Right cardiac atrium (tissue), 5 donors: ENCODE data around the gene ADAMTS13. TPM values are rescaled to one million over a fixed set of nuclear protein-coding genes. Genes with fewer than 3 reads are reported as not detected.
"Not testable (repeated sequence)": the region's sequence is repeated elsewhere in the genome, so short reads cannot be mapped to it uniquely, and the experiment has no call there.

Experiments used
- ATAC-seq, 2 donors: fragments of 200-7000 bp; cut with Tn5 transposase; one replicate each; pipeline versions ENCODE4 v1.8.0 to v1.9.1; 2020; ENCODE audit warnings: moderate library complexity in 2 of 2, mild to moderate bottlenecking in 1 of 2
- DNase-seq, 3 donors: peaks; one replicate each; pipeline ENCODE4 v3.0.0-alpha.2; 2020
- H3K27ac ChIP-seq: one replicate; pipeline ENCODE4 v1.5.1; 2013; ENCODE audit warnings: mild to moderate bottlenecking, low read length, control low read depth, moderate library complexity
- H3K27me3 ChIP-seq: one replicate; pipeline ENCODE4 v1.6.1; 2013; ENCODE audit not compliant: control insufficient read depth, insufficient read depth
- H3K4me1 ChIP-seq: one replicate; pipeline ENCODE4 v1.6.1; 2013; ENCODE audit warnings: low read length; ENCODE audit not compliant: control insufficient read depth, insufficient read depth
- H3K4me3 ChIP-seq: one replicate; pipeline ENCODE4 v1.5.1; 2013; ENCODE audit warnings: low read length, control low read depth
- H3K9me3 ChIP-seq: one replicate; pipeline ENCODE4 v1.6.1; 2013; ENCODE audit warnings: low read length; ENCODE audit not compliant: control insufficient read depth
- WGBS: extraction: QIAGEN DNeasy Blood & Tissue Kit; methylation state at CpG from one replicate; pipeline ENCODE4 v1.1.7; 2013; 5-methylcytosine and 5-hydroxymethylcytosine counted together
- intact Hi-C, 4 donors: fragments of 100-400 bp; cut with DNase I; formaldehyde crosslinking; loops; one replicate each; pipeline versions ENCODE4 v1.11.0 to v1.14.0; 2022 to 2023
- polyA plus RNA-seq: library from polyadenylated mRNA; stranded (reverse); fragments of 200-250 nt; gene quantifications from one replicate; pipeline ENCODE4 v1.2.3, GENCODE V29; 2013
- total RNA-seq, 4 donors: library from RNA; stranded (reverse); fragmentation: NEBNext Ultra II Directional; extraction: Animal tissue kit (Norgen Biotek cat#: 25700); gene quantifications; one replicate each; pipeline ENCODE4 v1.2.1, GENCODE V29; 2021
- donor health status: healthy with polysubstance abuse.
- donor health status: DM: no; HTN: yes; CAD: no.
- donor health status: DM: no; HTN: no; CAD: no.
- donor health status: DM: no; HTN: yes; CAD: no; lungs with severe emphysema.
- donor health status: DM: yes; HTN: yes; CAD: no.

ADAMTS13 gene
- total and polyA plus RNA-seq, 5 donors = 2.1 to 4.6 (median 4.0) TPM

GRCh38 chr9:133440874-133441273 lies 18.7 kb downstream of the ADAMTS13 start:
- DNase-seq (no peak), ATAC-seq (no peak)
- 87% methylated on average over 12 of the region's 12 CpGs for WGBS
- intact Hi-C loops = no loop called here
- Histone ChIP-seq H3K4me3 (no peak overlapping the region), H3K27me3 (no peaks in the 10 kb centered on the region), H3K27ac (no peak overlapping the region), H3K4me1 (no peaks in the 10 kb centered on the region), H3K9me3 (no peaks in the 10 kb centered on the region)

- WGBS = 56% methylated on average over 5 of the region's 5 CpGs
- intact Hi-C loops = no loop called here
- H3K4me1 ChIP-seq = no peaks in the 10 kb centered on the region
- H3K27ac ChIP-seq = no peak overlapping the region
- no peak for ATAC-seq
- H3K4me3 ChIP-seq = no peak overlapping the region
- peak in 2 of 3 donors; percentile 17 to 26 for DNase-seq
- no peaks in the 10 kb centered on the region for H3K27me3 ChIP-seq
- no peaks in the 10 kb centered on the region for H3K9me3 ChIP-seq
Measured at GRCh38 chr9:133441571-133441970, 19.4 kb downstream of the ADAMTS13 start.

DNA sequence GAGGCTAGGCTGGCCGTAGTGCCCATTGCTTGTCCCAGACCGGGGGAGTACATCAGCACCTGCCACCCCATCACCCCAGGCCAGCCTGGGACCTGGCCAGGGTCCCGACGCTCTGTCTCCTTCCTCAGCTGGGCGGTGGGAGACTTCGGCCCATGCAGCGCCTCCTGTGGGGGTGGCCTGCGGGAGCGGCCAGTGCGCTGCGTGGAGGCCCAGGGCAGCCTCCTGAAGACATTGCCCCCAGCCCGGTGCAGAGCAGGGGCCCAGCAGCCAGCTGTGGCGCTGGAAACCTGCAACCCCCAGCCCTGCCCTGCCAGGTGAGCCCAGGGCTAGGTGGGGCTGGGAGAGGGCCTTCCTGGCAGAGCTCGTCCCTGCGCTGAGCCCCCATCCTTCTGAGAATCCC lies 21.1 kb downstream of the ADAMTS13 start:
- no peaks in the 10 kb centered on the region for H3K9me3 ChIP-seq
- intact Hi-C loops = no loop called here
- ATAC-seq = no peak
- H3K27me3 ChIP-seq = no peaks in the 10 kb centered on the region
- no peak overlapping the region for H3K4me3 ChIP-seq
- peak in 1 of 3 donors; percentile 18 for DNase-seq
- no peaks in the 10 kb centered on the region for H3K4me1 ChIP-seq
- 92% methylated on average over 15 of the region's 15 CpGs for WGBS
- no peak overlapping the region for H3K27ac ChIP-seq

- intact Hi-C loops = no loop called here
- WGBS = 74% methylated on average over 8 of the region's 8 CpGs
- H3K4me1 ChIP-seq = no peaks in the 10 kb centered on the region
- no peaks in the 10 kb centered on the region for H3K9me3 ChIP-seq
- H3K27me3 ChIP-seq = no peaks in the 10 kb centered on the region
- no peak for DNase-seq
- ATAC-seq = no peak
- H3K27ac ChIP-seq = no peak overlapping the region
- no peak overlapping the region for H3K4me3 ChIP-seq
Measured at GRCh38 chr9:133443982-133444381, 21.8 kb downstream of the ADAMTS13 start.

GRCh38 chr9:133445293-133445969 lies 23.3 kb downstream of the ADAMTS13 start:
- DNase-seq (peak in 1 of 3 donors; percentile 16), ATAC-seq (no peak)
- Histone ChIP-seq H3K9me3 (no peaks in the 10 kb centered on the region), H3K27me3 (no peaks in the 10 kb centered on the region), H3K27ac (no peak overlapping the region), H3K4me1 (no peaks in the 10 kb centered on the region), H3K4me3 (no peak overlapping the region)
- intact Hi-C loops = no loop called here
- WGBS = 81% methylated on average over 23 of the region's 23 CpGs

- WGBS = 58% methylated on average over 13 of the region's 13 CpGs
- peak in 1 of 3 donors; percentile 43 for DNase-seq
- no peaks in the 10 kb centered on the region for H3K27me3 ChIP-seq
- H3K4me1 ChIP-seq = no peaks in the 10 kb centered on the region
- H3K9me3 ChIP-seq = no peaks in the 10 kb centered on the region
- intact Hi-C loops = no loop called here
- H3K4me3 ChIP-seq = no peak overlapping the region
- no peak overlapping the region for H3K27ac ChIP-seq
- ATAC-seq = peak; percentile 19 to 20
Measured at GRCh38 chr9:133448487-133448972, 26.4 kb downstream of the ADAMTS13 start.

DNA sequence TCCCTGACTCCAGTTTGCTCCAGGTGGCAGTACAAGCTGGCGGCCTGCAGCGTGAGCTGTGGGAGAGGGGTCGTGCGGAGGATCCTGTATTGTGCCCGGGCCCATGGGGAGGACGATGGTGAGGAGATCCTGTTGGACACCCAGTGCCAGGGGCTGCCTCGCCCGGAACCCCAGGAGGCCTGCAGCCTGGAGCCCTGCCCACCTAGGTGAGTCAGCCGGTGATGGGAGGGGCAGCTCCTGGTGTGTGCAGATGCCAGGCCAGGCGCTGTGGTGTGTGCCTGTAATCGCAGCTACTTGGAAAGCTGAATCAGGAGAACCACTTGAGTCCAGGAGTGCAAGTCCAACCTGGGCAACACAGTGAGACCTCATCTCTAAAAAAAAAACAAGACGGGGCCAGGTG lies 27.6 kb downstream of the ADAMTS13 start:
- DNase-seq (peak in 1 of 3 donors; percentile 37), ATAC-seq (peak in 1 of 2 donors; percentile 11)
- intact Hi-C loops = no loop called here
- no peaks in the 10 kb centered on the region for H3K4me1 ChIP-seq
- no peak overlapping the region for H3K4me3 ChIP-seq
- H3K9me3 ChIP-seq = no peaks in the 10 kb centered on the region
- H3K27me3 ChIP-seq = no peaks in the 10 kb centered on the region
- no peak overlapping the region for H3K27ac ChIP-seq
- WGBS = 93% methylated on average over 12 of the region's 12 CpGs

DNA sequence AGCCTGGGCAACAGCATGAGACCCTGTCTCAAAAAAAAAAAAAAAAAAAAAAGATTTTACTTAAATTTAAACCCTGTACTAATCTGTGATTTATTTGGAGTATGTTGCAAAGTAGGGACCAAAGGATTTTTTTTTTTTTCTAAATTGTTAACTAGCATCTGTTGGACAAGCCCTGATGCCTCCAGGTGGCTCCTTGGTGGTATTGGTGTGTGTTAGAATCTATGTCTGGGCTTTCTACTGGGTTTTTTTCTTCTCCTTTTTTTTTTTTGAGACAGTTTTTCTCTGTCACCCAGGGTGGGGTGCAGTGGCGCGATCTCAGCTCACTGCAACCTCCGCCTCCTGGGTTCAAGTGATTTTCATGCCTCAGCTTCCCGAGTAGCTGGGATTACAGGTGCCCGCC lies 29.7 kb downstream of the ADAMTS13 start:
- ATAC-seq, H3K4me3 ChIP-seq, H3K4me1 ChIP-seq, H3K27ac ChIP-seq, intact Hi-C loops, H3K9me3 ChIP-seq, H3K27me3 ChIP-seq: not testable (repeated sequence)
- WGBS = 97% methylated on average over 5 of the region's 5 CpGs
- DNase-seq = peak in 1 of 3 donors; percentile 9

DNA sequence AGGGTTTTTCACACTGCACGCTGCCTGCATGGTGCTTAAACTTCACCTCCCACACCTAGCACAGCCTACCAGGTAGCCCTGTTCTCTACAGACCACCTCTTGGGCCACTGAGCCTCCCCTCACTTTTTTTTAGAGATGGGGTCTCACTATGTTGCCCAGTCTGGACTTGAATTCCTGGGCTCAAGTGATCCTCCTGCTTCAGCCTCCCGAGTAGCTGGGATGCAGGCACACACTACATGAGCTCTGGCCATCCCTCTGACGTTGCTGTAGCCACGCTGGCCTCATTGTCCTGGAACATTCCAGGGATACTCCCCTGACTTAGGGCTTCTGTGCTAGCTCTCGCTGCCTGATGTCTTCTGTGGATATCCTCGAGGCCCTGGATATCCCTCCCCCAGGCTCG lies 30.4 kb downstream of the ADAMTS13 start:
- Histone ChIP-seq H3K4me1 (no peaks in the 10 kb centered on the region), H3K4me3 (no peak overlapping the region), H3K27me3 (no peaks in the 10 kb centered on the region), H3K27ac (no peak overlapping the region), H3K9me3 (no peaks in the 10 kb centered on the region)
- intact Hi-C loops = no loop called here
- WGBS = 86% methylated on average over 7 of the region's 7 CpGs
- ATAC-seq = no peak
- DNase-seq = peak in 1 of 3 donors; percentile 2

- intact Hi-C loops = no loop called here
- H3K9me3 ChIP-seq = no peaks in the 10 kb centered on the region
- WGBS = 50% methylated on average over 11 of the region's 11 CpGs
Measured at GRCh38 chr9:133453651-133454050, 31.5 kb downstream of the ADAMTS13 start.

DNA sequence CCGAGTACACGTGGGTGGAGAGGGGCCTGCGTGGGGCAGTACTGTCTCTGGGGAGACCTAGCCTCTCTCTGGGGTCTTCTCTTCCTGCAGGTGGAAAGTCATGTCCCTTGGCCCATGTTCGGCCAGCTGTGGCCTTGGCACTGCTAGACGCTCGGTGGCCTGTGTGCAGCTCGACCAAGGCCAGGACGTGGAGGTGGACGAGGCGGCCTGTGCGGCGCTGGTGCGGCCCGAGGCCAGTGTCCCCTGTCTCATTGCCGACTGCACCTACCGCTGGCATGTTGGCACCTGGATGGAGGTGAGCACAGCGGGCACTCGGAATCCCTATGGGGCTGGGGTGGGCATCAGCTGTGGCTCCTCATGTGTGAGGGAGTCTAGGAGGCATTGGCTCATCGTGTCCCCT lies 32.2 kb downstream of the ADAMTS13 start:
- Histone ChIP-seq H3K27ac (no peak overlapping the region), H3K27me3 (no peaks in the 10 kb centered on the region), H3K9me3 (no peaks in the 10 kb centered on the region), H3K4me1 (no peaks in the 10 kb centered on the region), H3K4me3 (no peak overlapping the region)
- no peak for ATAC-seq
- WGBS = 83% methylated on average over 19 of the region's 19 CpGs
- DNase-seq = peak in 1 of 3 donors; percentile 32
- intact Hi-C loops = no loop called here

More at GRCh38 chr9:133453651-133454050, 31.5 kb downstream of the ADAMTS13 start:
- Histone ChIP-seq H3K4me1 (no peaks in the 10 kb centered on the region), H3K27me3 (no peaks in the 10 kb centered on the region), H3K4me3 (no peak overlapping the region), H3K27ac (no peak overlapping the region)
- no peak for ATAC-seq
- DNase-seq = peak in 1 of 3 donors; percentile 59
